Raji (cell line): ENCODE results near the gene SLC25A39.

ENCODE experiments used
- POLR2A ChIP-seq: IDR thresholded peaks from 2 replicates; pipeline ENCODE4 v1.6.1; 2011; ENCODE audit warnings: low read depth, low read length, control low read depth; ENCODE audit not compliant: insufficient read depth

Gene SLC25A39

GRCh38 chr17:44277976-44278375 lies 46.6 kb downstream of the SLC25A39 start:
- TF ChIP-seq POLR2A: no peak

GRCh38 chr17:44273607-44274006 lies 51.0 kb downstream of the SLC25A39 start:
- no peak for TF ChIP-seq POLR2A

- no peak for TF ChIP-seq POLR2A
These were observed 51.7 kb downstream of the SLC25A39 start for GRCh38 chr17:44272954-44273353.

- no peak for TF ChIP-seq POLR2A
These were observed 52.2 kb downstream of the SLC25A39 start for GRCh38 chr17:44272321-44272951.
